Upper lobe of left lung (tissue), 6 donors: ENCODE data around the gene GIT2. TPM values are rescaled to one million over a fixed set of nuclear protein-coding genes. Genes with fewer than 3 reads are reported as not detected.

ENCODE experiments used
- ATAC-seq, 2 donors: fragments of 200-7000 bp; cut with Tn5 transposase; one replicate each; pipeline ENCODE4 v1.9.1; 2022; ENCODE audit warnings: mild to moderate bottlenecking in 2 of 2, moderate library complexity in 2 of 2; ENCODE audit not compliant: low FRiP score in 2 of 2
- DNase-seq, 2 donors: peaks; one replicate each; pipeline ENCODE4 v3.0.0-alpha.2; 2019 to 2020
- H3K27ac ChIP-seq, 4 donors: fragments of 200-600 bp; sonication (generic); one replicate each; pipeline ENCODE4 v1.5.1; 2016 to 2019
- H3K27me3 ChIP-seq, 4 donors: fragments of 200-600 bp; sonication (generic); one replicate each; pipeline ENCODE4 v1.5.1; 2017 to 2019
- H3K36me3 ChIP-seq, 4 donors: fragments of 200-600 bp; sonication (generic); one replicate each; pipeline ENCODE4 v1.5.1; 2016 to 2019
- H3K4me1 ChIP-seq, 4 donors: fragments of 200-600 bp; sonication (generic); one replicate each; pipeline ENCODE4 v1.5.1; 2018 to 2019
- H3K4me3 ChIP-seq, 4 donors: fragments of 200-600 bp; sonication (generic); one replicate each; pipeline ENCODE4 v1.5.1; 2017 to 2019; ENCODE audit warnings: mild to moderate bottlenecking in 2 of 4, moderate library complexity in 1 of 4
- H3K9me3 ChIP-seq, 4 donors: fragments of 200-600 bp; sonication (generic); one replicate each; pipeline ENCODE4 v1.5.1; 2018 to 2019
- CTCF ChIP-seq, 6 experiments: fragments of 450-650 bp in 4 of 6; fragments of 200-600 bp in 2 of 6; sonication (generic) in 2 of 6; IDR thresholded peaks; one replicate each; pipeline ENCODE4 v1.5.1; 2016 to 2019; ENCODE audit warnings: antibody characterized with exemption in 6 of 6
- EP300 ChIP-seq, 4 donors: sonication (generic); formaldehyde crosslinking; IDR thresholded peaks; one replicate each; pipeline ENCODE4 v1.5.1; 2017; ENCODE audit warnings: antibody characterized with exemption in 4 of 4, control low read depth in 2 of 4
- POLR2A ChIP-seq, 4 donors: fragments of 450-650 bp; IDR thresholded peaks; one replicate each; pipeline ENCODE4 v1.5.1; 2016 to 2017; ENCODE audit warnings: antibody characterized with exemption in 4 of 4, mild to moderate bottlenecking in 2 of 4
- POLR2AphosphoS5 ChIP-seq, 2 donors: sonication (generic); formaldehyde crosslinking; IDR thresholded peaks; one replicate each; pipeline ENCODE4 v1.5.1; 2017; ENCODE audit warnings: antibody characterized with exemption in 2 of 2
- WGBS, 2 donors: methylation state at CpG; one replicate each; pipeline ENCODE4 v1.1.5; 2017 to 2018; 5-methylcytosine and 5-hydroxymethylcytosine counted together
- total RNA-seq, 6 donors: library from RNA; depleted of rRNA in 4 of 6; stranded (reverse); fragments of >200 nt in 4 of 6; gene quantifications; one replicate each; pipeline versions ENCODE4 v1.1.0 to v1.2.1, GENCODE V29; 2016 to 2021
- donor health status: DM: no; HTN: no; CAD: no; lungs with moderate emphysema.
- donor health status: DM: no; HTN: yes; CAD: no; lungs with severe emphysema.

The GIT2 gene
- total RNA-seq, 6 donors from 2014 or later, result 45.1 to 89.1 (median 55.3) TPM

- no peaks in the 10 kb centered on the region for H3K4me1 ChIP-seq
- ATAC-seq, result no peak
- no peaks in the 10 kb centered on the region for H3K9me3 ChIP-seq
- no peak for TF ChIP-seq POLR2A (IDR thresholded peaks at IDR 0.05)
- no peak for TF ChIP-seq CTCF (IDR thresholded peaks at IDR 0.05)
- no peak for TF ChIP-seq EP300 (IDR thresholded peaks at IDR 0.05)
- TF ChIP-seq POLR2AphosphoS5 (IDR thresholded peaks at IDR 0.05), result no peak
- peak in 1 of 2 donors; percentile 57 for DNase-seq
- H3K36me3 ChIP-seq, result peaks cover 43 to 95% (median 74%) of the 10 kb centered on the region in 4 donors
- no peak overlapping the region for H3K27ac ChIP-seq
- H3K27me3 ChIP-seq, result no peaks in the 10 kb centered on the region
- WGBS, 2 donors, result 89 to 92% methylated on average over 16 of the region's 16 CpGs
- H3K4me3 ChIP-seq, result no peak overlapping the region
These were observed 81.7 kb downstream of the GIT2 start for GRCh38 chr12:109914461-109914860.

- H3K9me3 ChIP-seq, result no peaks in the 10 kb centered on the region
- no peaks in the 10 kb centered on the region for H3K27me3 ChIP-seq
- no peak overlapping the region for H3K4me3 ChIP-seq
- TF ChIP-seq CTCF (IDR thresholded peaks at IDR 0.05) (no peak), POLR2A (IDR thresholded peaks at IDR 0.05) (no peak), EP300 (IDR thresholded peaks at IDR 0.05) (no peak), POLR2AphosphoS5 (IDR thresholded peaks at IDR 0.05) (no peak)
- no peak overlapping the region for H3K27ac ChIP-seq
- no peaks in the 10 kb centered on the region for H3K4me1 ChIP-seq
- ATAC-seq (no peak), DNase-seq (no peak)
- peaks cover 45 to 96% (median 78%) of the 10 kb centered on the region in 4 donors for H3K36me3 ChIP-seq
- 88 to 91% methylated on average over 12 of the region's 12 CpGs for WGBS, 2 donors
These were observed 83.3 kb downstream of the GIT2 start for GRCh38 chr12:109912855-109913321.

DNA sequence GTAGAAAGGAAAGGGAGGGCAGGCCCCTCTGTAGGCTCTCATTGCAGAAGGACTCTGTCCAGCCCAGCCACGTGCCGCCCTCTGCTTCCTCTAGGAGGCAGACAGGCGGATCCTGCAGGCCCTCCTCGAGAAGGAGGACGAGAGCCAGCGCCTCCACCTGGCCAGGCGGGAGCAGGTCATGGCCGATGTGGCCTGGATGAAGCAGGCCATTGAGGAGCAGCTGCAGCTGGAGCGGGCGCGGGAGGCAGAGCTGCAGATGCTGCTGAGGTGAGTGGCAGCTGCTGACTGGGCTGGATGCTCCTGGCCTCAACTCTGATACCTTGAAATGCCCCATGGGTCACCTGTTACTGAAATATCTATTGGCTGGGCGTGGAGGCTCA is 85.2 kb downstream of the GIT2 start:
- 83 to 85% methylated on average over 11 of the region's 12 CpGs for WGBS, 2 donors
- TF ChIP-seq EP300 (IDR thresholded peaks at IDR 0.05), result no peak
- no peak for TF ChIP-seq POLR2A (IDR thresholded peaks at IDR 0.05)
- Histone ChIP-seq H3K9me3 (no peaks in the 10 kb centered on the region), H3K4me1 (no peaks in the 10 kb centered on the region), H3K4me3 (no peak overlapping the region), H3K27ac (no peak overlapping the region), H3K27me3 (no peaks in the 10 kb centered on the region), H3K36me3 (peaks cover 35 to 96% (median 79%) of the 10 kb centered on the region in 4 donors)
- ATAC-seq (no peak), DNase-seq (peak in 1 of 2 donors; percentile 74)

DNA sequence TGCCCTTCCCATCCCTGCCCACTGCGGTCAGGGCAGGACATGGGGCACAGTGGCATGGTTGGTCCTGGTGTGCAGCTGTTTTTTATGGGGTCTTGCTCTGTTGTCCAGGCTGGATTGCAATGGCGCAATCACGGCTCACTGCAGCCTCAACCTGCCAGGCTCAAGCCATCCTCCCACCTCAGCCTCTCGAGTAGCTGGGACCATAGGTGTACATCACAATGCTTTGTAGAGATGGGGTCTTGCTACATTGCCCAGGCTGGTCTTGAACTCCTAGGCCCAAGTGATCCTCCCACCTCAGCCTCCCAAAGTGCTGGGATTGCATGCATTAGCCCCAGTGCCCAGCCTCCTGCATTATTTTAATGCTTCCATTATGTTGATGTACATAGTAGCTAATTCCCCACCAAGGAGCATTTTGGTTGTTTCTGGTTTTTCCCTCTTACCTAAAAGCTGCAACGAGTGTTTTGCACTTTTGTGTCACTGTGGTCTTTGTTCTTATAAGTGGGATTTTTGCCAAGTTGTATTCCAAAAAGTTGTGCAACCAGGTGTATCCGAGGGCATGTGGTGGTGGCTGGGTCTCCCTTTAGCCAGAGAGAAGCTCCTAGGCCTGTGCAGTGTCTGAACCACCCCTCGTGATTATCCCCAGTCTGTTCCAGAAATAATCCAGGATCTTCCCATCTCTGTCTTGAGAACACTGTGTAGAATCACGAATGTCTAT is 85.8 kb downstream of the GIT2 start:
- TF ChIP-seq POLR2AphosphoS5 (IDR thresholded peaks at IDR 0.05) (no peak), CTCF (IDR thresholded peaks at IDR 0.05) (no peak), POLR2A (IDR thresholded peaks at IDR 0.05) (no peak), EP300 (IDR thresholded peaks at IDR 0.05) (no peak)
- H3K4me3 ChIP-seq, result no peak overlapping the region
- peaks cover 31 to 96% (median 78%) of the 10 kb centered on the region in 4 donors for H3K36me3 ChIP-seq
- H3K27me3 ChIP-seq, result no peaks in the 10 kb centered on the region
- ATAC-seq, result no peak
- H3K4me1 ChIP-seq, result no peaks in the 10 kb centered on the region
- DNase-seq, result no peak
- H3K9me3 ChIP-seq, result no peaks in the 10 kb centered on the region
- H3K27ac ChIP-seq, result no peak overlapping the region
- WGBS, 2 donors, result 81 to 90% methylated on average over 8 of the region's 8 CpGs

- ATAC-seq, result no peak
- no peak for TF ChIP-seq CTCF (IDR thresholded peaks at IDR 0.05)
- no peak for TF ChIP-seq POLR2A (IDR thresholded peaks at IDR 0.05)
- no peak for TF ChIP-seq POLR2AphosphoS5 (IDR thresholded peaks at IDR 0.05)
- no peak for TF ChIP-seq EP300 (IDR thresholded peaks at IDR 0.05)
- Histone ChIP-seq H3K4me1 (peaks cover 10 to 15% (median 12%) of the 10 kb centered on the region in 4 donors), H3K36me3 (peaks cover 19 to 74% (median 65%) of the 10 kb centered on the region in 4 donors), H3K27ac (no peak overlapping the region), H3K9me3 (no peaks in the 10 kb centered on the region), H3K4me3 (no peak overlapping the region), H3K27me3 (no peaks in the 10 kb centered on the region)
- DNase-seq, result no peak
- WGBS, 2 donors, result 95 to 96% methylated on average over 10 of the region's 10 CpGs
These were observed 90.9 kb downstream of the GIT2 start for GRCh38 chr12:109905301-109905700.
